HG03159 (cell line): ENCODE data around the gene APH1A.
"Not testable (repeated sequence)": the region's sequence is repeated elsewhere in the genome, so short reads cannot be mapped to it uniquely, and the experiment has no call there.

Experiments
- ATAC-seq: cut with Tn5 transposase; IDR thresholded peaks from one replicate; pipeline ENCODE4 v1.9.1; 2021; ENCODE audit warnings: mild to moderate bottlenecking, moderate library complexity; ENCODE audit not compliant: unreplicated experiment

The APH1A gene

GRCh38 chr1:150234566-150235293 lies 34.1 kb downstream of the APH1A start:
- ATAC-seq = peak; percentile 39

DNA sequence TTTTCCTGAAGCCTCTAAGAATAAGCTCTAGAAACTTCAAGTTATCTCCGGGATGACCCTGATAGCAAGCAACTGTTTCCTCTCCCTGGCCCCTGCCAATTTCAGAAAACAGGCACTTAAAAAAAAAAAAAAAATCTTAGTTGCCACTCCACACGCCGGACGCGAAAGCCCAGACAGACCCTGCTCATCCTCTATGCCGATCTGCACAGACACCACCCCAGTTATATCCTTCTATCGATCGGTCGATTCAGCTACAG lies 34.6 kb downstream of the APH1A start:
- no peak for ATAC-seq

DNA sequence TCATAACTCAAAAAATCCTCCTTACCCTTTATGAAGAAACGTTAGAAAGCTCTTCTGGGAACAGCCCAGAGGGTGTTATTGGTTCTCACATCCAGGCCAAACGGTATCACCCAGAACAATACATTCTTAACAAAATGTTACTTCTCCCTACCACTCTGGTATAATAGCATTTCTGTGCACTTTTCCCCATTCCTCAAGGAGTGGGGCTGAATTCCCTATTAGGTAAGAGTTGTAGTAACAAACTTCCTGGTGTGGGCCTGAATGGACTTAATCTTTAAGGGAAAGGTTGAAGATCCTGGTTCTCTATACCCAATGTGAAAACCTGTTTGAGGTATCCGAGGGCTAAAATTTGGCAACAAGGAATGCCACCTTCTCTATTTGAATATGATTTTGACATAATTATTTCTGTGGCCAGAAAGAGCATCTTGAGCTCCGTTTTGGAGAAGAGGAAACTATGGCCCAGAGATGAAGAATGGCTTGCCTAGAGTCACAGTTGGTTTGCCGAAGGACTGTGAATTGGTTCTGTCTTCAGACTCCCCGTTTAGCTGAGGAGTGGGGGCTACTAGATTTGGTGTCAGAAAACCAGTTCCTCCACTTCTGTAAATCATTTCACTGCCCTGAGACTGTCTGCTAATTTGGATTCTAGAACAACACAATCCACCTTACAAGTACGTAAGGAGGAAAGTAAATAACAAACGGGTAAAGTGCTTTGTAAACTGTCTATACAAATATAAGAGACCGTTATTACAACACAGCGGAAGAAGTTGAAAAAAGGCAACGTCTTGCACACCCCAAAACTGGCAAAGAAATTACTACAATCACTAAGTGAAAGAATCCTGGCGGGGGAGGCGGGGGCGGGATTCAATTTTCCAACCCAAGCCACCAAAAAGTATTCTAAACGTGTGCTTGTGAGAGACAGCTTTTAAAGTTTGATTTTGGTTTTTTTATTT lies 35.2 kb downstream of the APH1A start:
- no peak for ATAC-seq

- not testable (repeated sequence) for ATAC-seq
Observed at GRCh38 chr1:150232921-150233320, 35.9 kb downstream of the APH1A start.

GRCh38 chr1:150228246-150228645 lies 40.6 kb downstream of the APH1A start:
- not testable (repeated sequence) for ATAC-seq

DNA sequence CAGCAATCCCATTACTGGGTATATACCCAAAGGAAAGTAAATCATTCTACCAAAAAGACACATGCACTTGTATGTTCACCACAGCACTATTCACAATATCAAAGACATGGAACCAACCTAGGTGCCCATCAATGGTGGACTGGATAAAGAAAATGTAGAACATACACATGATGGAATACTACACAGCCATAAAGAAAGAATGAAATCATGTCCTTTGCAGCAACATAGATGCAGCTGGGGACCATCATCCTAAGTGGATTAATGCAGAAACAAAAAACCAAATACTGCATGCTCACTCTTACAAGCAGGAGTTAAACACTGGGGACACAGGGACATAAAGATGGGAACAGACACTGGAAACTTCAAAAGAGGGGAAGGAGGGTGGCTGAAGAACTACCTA lies 41.6 kb downstream of the APH1A start:
- no peak for ATAC-seq

GRCh38 chr1:150226486-150226885 lies 42.3 kb downstream of the APH1A start:
- ATAC-seq = no peak

DNA sequence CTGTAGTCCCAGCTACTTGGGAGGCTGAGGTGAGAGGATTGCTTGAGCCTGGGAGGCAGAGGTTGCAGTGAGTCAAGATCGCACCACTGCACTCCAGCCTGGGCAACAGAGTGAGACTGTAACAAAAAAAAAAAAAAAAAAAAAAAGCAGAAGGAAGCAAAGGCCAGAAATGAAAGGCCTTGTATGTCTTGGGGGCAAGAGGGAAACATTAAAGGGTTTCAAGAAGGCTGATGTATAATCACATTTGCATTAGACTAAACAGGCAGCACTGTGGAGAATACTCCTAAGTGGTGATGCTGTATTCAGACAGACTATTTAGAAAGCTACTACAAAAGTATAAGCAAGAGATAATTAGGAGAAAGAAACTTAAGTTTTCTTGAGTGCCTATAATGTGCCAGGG lies 43.3 kb downstream of the APH1A start:
- no peak for ATAC-seq

DNA sequence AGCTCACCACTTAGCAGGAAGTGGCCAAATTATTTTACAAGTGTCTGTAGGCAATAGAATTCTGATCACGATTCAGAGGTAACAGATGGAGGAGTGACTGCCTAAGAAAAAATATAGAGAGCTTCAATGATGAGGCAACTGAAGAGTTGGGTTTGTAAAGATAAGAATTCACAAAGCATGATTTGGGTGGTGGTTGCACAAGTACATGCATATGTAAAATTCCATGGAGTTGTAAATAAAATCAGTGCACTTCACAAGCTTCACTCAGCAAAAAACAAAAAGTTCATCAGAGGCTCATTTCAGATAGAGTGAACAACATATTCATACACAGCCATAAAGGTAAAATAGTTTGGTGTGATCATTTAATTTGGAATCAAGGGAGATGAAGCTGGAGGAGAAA lies 43.8 kb downstream of the APH1A start:
- ATAC-seq = no peak

GRCh38 chr1:150221552-150221951 lies 47.3 kb downstream of the APH1A start:
- no peak for ATAC-seq

GRCh38 chr1:150215855-150216254 lies 53.0 kb downstream of the APH1A start:
- ATAC-seq = not testable (repeated sequence)
